ENCODE results near the gene COG2. TPM values are rescaled to one million over a fixed set of nuclear protein-coding genes. Genes with fewer than 3 reads are reported as not detected.

The COG2 gene
- total and polyA plus RNA-seq, 5 donors from 2014 or later, result 24.4 to 38.9 (median 34.1) TPM

DNA sequence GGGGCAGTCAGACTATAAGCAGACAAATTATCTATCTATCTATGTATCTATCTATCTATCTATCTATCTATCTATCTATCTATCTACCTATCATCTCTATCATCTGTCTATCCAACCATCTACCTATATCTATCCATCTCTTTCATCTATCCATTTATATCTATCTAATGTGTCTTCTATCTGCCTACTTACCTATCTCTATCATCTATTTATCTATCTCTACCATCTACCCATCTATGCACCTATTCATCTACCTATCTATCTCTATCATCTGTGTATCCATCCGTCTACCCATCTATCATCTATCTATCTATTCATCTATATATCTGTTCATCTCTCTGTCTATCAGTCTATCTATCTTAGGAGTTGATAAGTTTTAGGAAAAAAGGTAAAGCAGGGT lies 10.8 kb upstream of the COG2 start:
- H3K4me3 ChIP-seq (ENCODE audit: low read depth, low read length), result no peak overlapping the region
- H3K27ac ChIP-seq (ENCODE audit: insufficient read depth, low read length, poor library complexity, severe bottlenecking), result no peak overlapping the region
- H3K27me3 ChIP-seq (ENCODE audit: control insufficient read depth, insufficient read depth, low read length), result peaks cover 4% of the 10 kb centered on the region
- no peaks in the 10 kb centered on the region for H3K9me3 Mint-ChIP-seq
- no peaks in the 10 kb centered on the region for H3K36me3 Mint-ChIP-seq
- no peaks in the 10 kb centered on the region for H3K4me1 Mint-ChIP-seq
- peaks cover 11% of the 10 kb centered on the region for H3K27me3 Mint-ChIP-seq
- no peak overlapping the region for H3K27ac Mint-ChIP-seq
- no peaks in the 10 kb centered on the region for H3K36me3 ChIP-seq (ENCODE audit: control insufficient read depth, insufficient read depth, low read length)
- no peaks in the 10 kb centered on the region for H3K4me1 ChIP-seq (ENCODE audit: control insufficient read depth, insufficient read depth, low read length, poor library complexity, severe bottlenecking)
- H3K4me3 Mint-ChIP-seq, result no peak overlapping the region
- DNase-seq (no peak), ATAC-seq (ENCODE audit: low read depth in 2 of 2) (no peak)
- H3K9me3 ChIP-seq (ENCODE audit: control insufficient read depth in 2 of 2, low read length in 2 of 2), result no peaks in the 10 kb centered on the region

DNA sequence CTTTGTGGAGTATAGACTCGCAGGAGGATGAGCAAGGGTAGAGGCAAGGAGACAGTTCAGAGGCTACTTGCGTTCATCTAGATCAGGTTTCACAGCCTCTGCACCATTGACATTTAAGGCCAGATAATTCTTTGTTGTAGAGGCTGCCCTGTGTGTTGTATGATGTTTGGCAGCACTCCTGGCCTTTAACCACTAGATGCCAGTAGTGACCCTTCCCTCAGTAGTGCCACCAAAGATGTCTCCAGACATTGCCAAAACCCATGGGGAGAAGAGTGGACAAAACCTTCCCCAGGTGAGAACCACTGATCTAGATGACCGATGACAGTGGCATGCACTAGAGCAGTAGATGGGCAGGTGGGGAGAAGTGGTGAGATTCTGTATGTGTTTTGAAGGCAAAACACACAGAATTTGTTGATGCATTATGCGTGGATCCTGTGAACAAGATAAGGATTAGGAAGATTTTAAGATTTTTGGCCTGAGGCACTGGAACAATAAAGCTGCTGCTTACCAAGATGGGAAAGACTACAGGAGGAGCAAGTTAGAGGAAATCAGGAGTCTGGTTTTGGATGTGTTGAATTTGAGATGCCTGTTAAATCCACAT lies 9.9 kb upstream of the COG2 start:
- no peaks in the 10 kb centered on the region for H3K36me3 Mint-ChIP-seq
- DNase-seq (peak in 1 of 3 donors; percentile 19), ATAC-seq (ENCODE audit: low read depth in 2 of 2) (no peak)
- Histone ChIP-seq H3K27ac (ENCODE audit: insufficient read depth, low read length, poor library complexity, severe bottlenecking) (no peak overlapping the region), H3K4me1 (ENCODE audit: control insufficient read depth, insufficient read depth, low read length, poor library complexity, severe bottlenecking) (no peaks in the 10 kb centered on the region), H3K9me3 (ENCODE audit: control insufficient read depth in 2 of 2, low read length in 2 of 2) (no peaks in the 10 kb centered on the region), H3K4me3 (ENCODE audit: low read depth, low read length) (no peak overlapping the region), H3K36me3 (ENCODE audit: control insufficient read depth, insufficient read depth, low read length) (no peaks in the 10 kb centered on the region), H3K27me3 (ENCODE audit: control insufficient read depth, insufficient read depth, low read length) (peaks cover 12% of the 10 kb centered on the region)
- no peaks in the 10 kb centered on the region for H3K4me1 Mint-ChIP-seq
- H3K27ac Mint-ChIP-seq, result no peak overlapping the region
- no peaks in the 10 kb centered on the region for H3K9me3 Mint-ChIP-seq
- no peak overlapping the region for H3K4me3 Mint-ChIP-seq
- H3K27me3 Mint-ChIP-seq, result peaks cover 20% of the 10 kb centered on the region

- Histone ChIP-seq H3K9me3 (ENCODE audit: control insufficient read depth in 2 of 2, low read length in 2 of 2) (no peaks in the 10 kb centered on the region), H3K36me3 (ENCODE audit: control insufficient read depth, insufficient read depth, low read length) (no peaks in the 10 kb centered on the region), H3K27ac (ENCODE audit: insufficient read depth, low read length, poor library complexity, severe bottlenecking) (no peak overlapping the region), H3K27me3 (ENCODE audit: control insufficient read depth, insufficient read depth, low read length) (peaks cover 20% of the 10 kb centered on the region), H3K4me1 (ENCODE audit: control insufficient read depth, insufficient read depth, low read length, poor library complexity, severe bottlenecking) (no peaks in the 10 kb centered on the region), H3K4me3 (ENCODE audit: low read depth, low read length) (no peak overlapping the region)
- Mint-ChIP-seq H3K27me3 (peaks cover 22% of the 10 kb centered on the region), H3K4me1 (no peaks in the 10 kb centered on the region), H3K9me3 (no peaks in the 10 kb centered on the region), H3K36me3 (no peaks in the 10 kb centered on the region), H3K4me3 (no peak overlapping the region), H3K27ac (no peak overlapping the region)
- DNase-seq (no peak), ATAC-seq (ENCODE audit: low read depth in 2 of 2) (no peak)
These were observed 8.8 kb upstream of the COG2 start for GRCh38 chr1:230633469-230633868.

- H3K27me3 Mint-ChIP-seq, result peaks cover 31% of the 10 kb centered on the region
- DNase-seq, result no peak
- H3K27ac Mint-ChIP-seq, result no peak overlapping the region
- Histone ChIP-seq H3K27ac (ENCODE audit: insufficient read depth, low read length, poor library complexity, severe bottlenecking) (no peak overlapping the region), H3K36me3 (ENCODE audit: control insufficient read depth, insufficient read depth, low read length) (no peaks in the 10 kb centered on the region), H3K27me3 (ENCODE audit: control insufficient read depth, insufficient read depth, low read length) (peaks cover 21% of the 10 kb centered on the region), H3K4me3 (ENCODE audit: low read depth, low read length) (no peak overlapping the region), H3K4me1 (ENCODE audit: control insufficient read depth, insufficient read depth, low read length, poor library complexity, severe bottlenecking) (no peaks in the 10 kb centered on the region), H3K9me3 (ENCODE audit: control insufficient read depth in 2 of 2, low read length in 2 of 2) (no peaks in the 10 kb centered on the region)
- no peaks in the 10 kb centered on the region for H3K4me1 Mint-ChIP-seq
- no peak for ATAC-seq (ENCODE audit: low read depth in 2 of 2)
- H3K36me3 Mint-ChIP-seq, result no peaks in the 10 kb centered on the region
- H3K9me3 Mint-ChIP-seq, result no peaks in the 10 kb centered on the region
- H3K4me3 Mint-ChIP-seq, result no peak overlapping the region
These were observed 7.9 kb upstream of the COG2 start for GRCh38 chr1:230634384-230634783.

DNA sequence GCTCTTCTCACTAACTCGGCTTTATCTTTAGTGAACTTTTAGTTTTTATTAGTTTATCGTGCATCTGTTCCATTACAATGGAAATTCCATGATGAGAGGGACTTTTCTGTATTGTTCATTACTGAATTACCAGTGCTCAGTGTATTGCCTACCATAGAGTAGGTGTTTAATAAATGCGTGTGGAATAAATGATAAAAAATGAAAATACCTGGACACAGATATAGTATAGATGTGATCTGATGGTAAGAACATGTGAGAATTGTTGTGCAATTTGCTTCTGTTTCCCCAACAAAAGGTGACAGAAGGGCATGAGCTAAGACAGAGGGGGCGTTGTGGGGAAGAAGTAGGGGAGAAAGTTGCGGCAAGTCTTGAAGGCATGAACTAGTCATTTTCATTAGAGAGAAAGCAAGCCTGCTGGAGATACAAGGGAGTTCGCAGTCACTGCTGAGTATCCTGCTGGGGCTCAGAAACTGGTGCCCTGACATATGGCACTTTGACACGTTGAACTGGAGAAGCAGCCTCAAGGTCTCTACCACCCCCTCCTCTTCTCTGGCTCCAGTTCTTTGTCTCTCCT lies 5.6 kb upstream of the COG2 start:
- no peaks in the 10 kb centered on the region for H3K9me3 Mint-ChIP-seq

GRCh38 chr1:230639714-230640209 lies 2.5 kb upstream of the COG2 start:
- Mint-ChIP-seq H3K27me3 (peaks cover 51% of the 10 kb centered on the region), H3K9me3 (peaks cover 0 to 2% (median 0%) of the 10 kb centered on the region in 7 donors), H3K4me3 (peak overlapping the region in 2 of 4 donors; percentile 18 to 64), H3K4me1 (peaks cover 9 to 34% (median 18%) of the 10 kb centered on the region in 4 donors), H3K27ac (no peak overlapping the region), H3K36me3 (no peaks in the 10 kb centered on the region)
- Histone ChIP-seq H3K27ac (ENCODE audit: insufficient read depth, low read length, poor library complexity, severe bottlenecking) (no peak overlapping the region), H3K36me3 (ENCODE audit: control insufficient read depth, insufficient read depth, low read length) (no peaks in the 10 kb centered on the region), H3K27me3 (ENCODE audit: control insufficient read depth, insufficient read depth, low read length) (peaks cover 21% of the 10 kb centered on the region), H3K4me1 (ENCODE audit: control insufficient read depth, insufficient read depth, low read length, poor library complexity, severe bottlenecking) (peaks cover 25% of the 10 kb centered on the region), H3K9me3 (ENCODE audit: control insufficient read depth in 2 of 2, low read length in 2 of 2) (no peaks in the 10 kb centered on the region), H3K4me3 (ENCODE audit: low read depth, low read length) (no peak overlapping the region)
- DNase-seq (no peak), ATAC-seq (ENCODE audit: low read depth in 2 of 2) (no peak)

More for the DNA sequence above, 5.6 kb upstream of the COG2 start:
- Histone ChIP-seq H3K36me3 (ENCODE audit: control insufficient read depth, insufficient read depth, low read length) (no peaks in the 10 kb centered on the region), H3K27ac (ENCODE audit: insufficient read depth, low read length, poor library complexity, severe bottlenecking) (no peak overlapping the region), H3K27me3 (ENCODE audit: control insufficient read depth, insufficient read depth, low read length) (peaks cover 21% of the 10 kb centered on the region), H3K4me1 (ENCODE audit: control insufficient read depth, insufficient read depth, low read length, poor library complexity, severe bottlenecking) (peaks cover under 1% of the 10 kb centered on the region), H3K4me3 (ENCODE audit: low read depth, low read length) (no peak overlapping the region), H3K9me3 (ENCODE audit: control insufficient read depth in 2 of 2, low read length in 2 of 2) (no peaks in the 10 kb centered on the region)
- DNase-seq (no peak), ATAC-seq (ENCODE audit: low read depth in 2 of 2) (no peak)
- Mint-ChIP-seq H3K4me3 (no peak overlapping the region), H3K36me3 (no peaks in the 10 kb centered on the region), H3K27ac (no peak overlapping the region), H3K27me3 (peaks cover 51% of the 10 kb centered on the region), H3K4me1 (peaks cover 0 to 6% (median 1%) of the 10 kb centered on the region in 4 donors)

GRCh38 chr1:230641346-230641745 lies 935 bp upstream of the COG2 start:
- no peak for ATAC-seq (ENCODE audit: low read depth in 2 of 2)
- Histone ChIP-seq H3K36me3 (ENCODE audit: control insufficient read depth, insufficient read depth, low read length) (peaks cover 9% of the 10 kb centered on the region), H3K27ac (ENCODE audit: insufficient read depth, low read length, poor library complexity, severe bottlenecking) (no peak overlapping the region), H3K4me3 (ENCODE audit: low read depth, low read length) (no peak overlapping the region), H3K4me1 (ENCODE audit: control insufficient read depth, insufficient read depth, low read length, poor library complexity, severe bottlenecking) (peaks cover 32% of the 10 kb centered on the region), H3K27me3 (ENCODE audit: control insufficient read depth, insufficient read depth, low read length) (peaks cover 21% of the 10 kb centered on the region), H3K9me3 (ENCODE audit: control insufficient read depth in 2 of 2, low read length in 2 of 2) (no peaks in the 10 kb centered on the region)
- peak overlapping the region in 1 of 3 donors; percentile 29 for H3K27ac Mint-ChIP-seq
- H3K27me3 Mint-ChIP-seq, result peaks cover 45% of the 10 kb centered on the region
- H3K36me3 Mint-ChIP-seq, result peaks cover 5% of the 10 kb centered on the region
- H3K4me3 Mint-ChIP-seq, result peak overlapping the region; percentile 17 to 97 (median 90)
- no peak for DNase-seq
- H3K4me1 Mint-ChIP-seq, result peaks cover 9 to 50% (median 25%) of the 10 kb centered on the region in 4 donors
- H3K9me3 Mint-ChIP-seq, result peaks cover 0 to 2% (median 0%) of the 10 kb centered on the region in 7 donors

- peaks cover 13% of the 10 kb centered on the region for H3K36me3 ChIP-seq (ENCODE audit: control insufficient read depth, insufficient read depth, low read length)
- Mint-ChIP-seq H3K27ac (peak overlapping the region; percentile 32 to 97 (median 60)), H3K9me3 (peaks cover 0 to 2% (median 0%) of the 10 kb centered on the region in 7 donors), H3K27me3 (peaks cover 40% of the 10 kb centered on the region), H3K4me3 (peak overlapping the region; percentile 96 to 99 (median 96)), H3K4me1 (peaks cover 13 to 56% (median 29%) of the 10 kb centered on the region in 4 donors), H3K36me3 (peaks cover 10% of the 10 kb centered on the region)
- no peaks in the 10 kb centered on the region for H3K9me3 ChIP-seq (ENCODE audit: control insufficient read depth in 2 of 2, low read length in 2 of 2)
- ATAC-seq (ENCODE audit: low read depth in 2 of 2) (no peak), DNase-seq (no peak)
- no peak overlapping the region for H3K27ac ChIP-seq (ENCODE audit: insufficient read depth, low read length, poor library complexity, severe bottlenecking)
- H3K4me3 ChIP-seq (ENCODE audit: low read depth, low read length), result peak overlapping the region; percentile 29
- H3K27me3 ChIP-seq (ENCODE audit: control insufficient read depth, insufficient read depth, low read length), result peaks cover 17% of the 10 kb centered on the region
- peaks cover 32% of the 10 kb centered on the region for H3K4me1 ChIP-seq (ENCODE audit: control insufficient read depth, insufficient read depth, low read length, poor library complexity, severe bottlenecking)
These were observed 400 bp upstream of the COG2 start for GRCh38 chr1:230641900-230642262.

Data from CD4-positive, CD25-positive, alpha-beta regulatory T cell (primary cell).